ENCODE measurements around the gene ALG12. TPM values are rescaled to one million over a fixed set of nuclear protein-coding genes. Genes with fewer than 3 reads are reported as not detected.
"Not testable (repeated sequence)": the region's sequence is repeated elsewhere in the genome, so short reads cannot be mapped to it uniquely, and the experiment has no call there.

ALG12 gene
- total RNA-seq, 1 donor from 2014 or later, result 25.9 TPM

DNA sequence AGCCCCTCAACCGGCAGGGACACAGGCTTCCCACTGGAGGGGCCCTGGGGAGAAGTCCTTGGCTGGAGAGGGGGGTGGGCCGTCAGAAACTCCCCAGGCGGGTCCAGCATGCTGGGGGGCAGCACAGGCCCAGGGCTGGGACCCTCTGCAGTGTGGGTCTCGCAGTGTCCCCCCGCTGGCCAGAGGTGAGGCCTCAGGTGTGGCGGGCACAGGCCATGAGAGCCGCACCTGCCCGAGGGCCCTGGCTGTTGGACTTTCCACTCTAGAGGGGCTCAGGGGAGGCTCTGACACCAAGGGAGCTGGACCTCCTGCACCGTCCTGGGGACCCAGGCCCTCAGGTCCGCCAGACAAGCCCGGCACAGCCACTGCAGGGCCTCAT, 31.7 kb upstream of the ALG12 start:
- H3K27me3 ChIP-seq (ENCODE audit: low read depth), result no peaks in the 10 kb centered on the region
- ATAC-seq (no peak), DNase-seq (no peak)
- no peaks in the 10 kb centered on the region for H3K9me3 ChIP-seq
- H3K36me3 ChIP-seq, result no peaks in the 10 kb centered on the region
- peak overlapping the region; percentile 94 for H3K27ac ChIP-seq
- intact Hi-C loops (cut with DNase I), result no loop called here
- H3K4me3 ChIP-seq, result no peak overlapping the region
- H3K4me1 ChIP-seq, result peaks cover 54% of the 10 kb centered on the region
- no peak for TF ChIP-seq CTCF (IDR thresholded peaks at IDR 0.05)

GRCh38 chr22:49948958-49949913, 31.0 kb upstream of the ALG12 start:
- H3K27me3 ChIP-seq (ENCODE audit: low read depth), result no peaks in the 10 kb centered on the region
- no peaks in the 10 kb centered on the region for H3K9me3 ChIP-seq
- no peaks in the 10 kb centered on the region for H3K36me3 ChIP-seq
- peaks cover 47% of the 10 kb centered on the region for H3K4me1 ChIP-seq
- peak; percentile 94 for DNase-seq
- peak; percentile 74 to 77 for ATAC-seq
- TF ChIP-seq CTCF (IDR thresholded peaks at IDR 0.05), result no peak
- peak overlapping the region; percentile 53 for H3K4me3 ChIP-seq
- H3K27ac ChIP-seq, result peak overlapping the region; percentile 94
- intact Hi-C loops (cut with DNase I), result no loop called here

GRCh38 chr22:49948116-49948957, 30.1 kb upstream of the ALG12 start:
- DNase-seq (no peak), ATAC-seq (peak; percentile 2 to 17)
- Histone ChIP-seq H3K27ac (peak overlapping the region; percentile 94), H3K4me3 (peak overlapping the region; percentile 53), H3K9me3 (no peaks in the 10 kb centered on the region), H3K36me3 (no peaks in the 10 kb centered on the region), H3K27me3 (ENCODE audit: low read depth) (no peaks in the 10 kb centered on the region), H3K4me1 (peaks cover 38% of the 10 kb centered on the region)
- intact Hi-C loops (cut with DNase I), result no loop called here
- TF ChIP-seq CTCF (IDR thresholded peaks at IDR 0.05), result no peak

- peaks cover 28% of the 10 kb centered on the region for H3K4me1 ChIP-seq
- ATAC-seq, result no peak
- H3K36me3 ChIP-seq, result no peaks in the 10 kb centered on the region
- H3K27ac ChIP-seq, result peak overlapping the region; percentile 94
- no peak for TF ChIP-seq CTCF (IDR thresholded peaks at IDR 0.05)
- no peaks in the 10 kb centered on the region for H3K9me3 ChIP-seq
- peak overlapping the region; percentile 53 for H3K4me3 ChIP-seq
- intact Hi-C loops (cut with DNase I), result no loop called here
- DNase-seq, result no peak
- no peaks in the 10 kb centered on the region for H3K27me3 ChIP-seq (ENCODE audit: low read depth)
Measured at GRCh38 chr22:49947296-49947622, 29.0 kb upstream of the ALG12 start.

- no peak for ATAC-seq
- TF ChIP-seq CTCF (IDR thresholded peaks at IDR 0.05), result no peak
- intact Hi-C loops (cut with DNase I), result no loop called here
- Histone ChIP-seq H3K27me3 (ENCODE audit: low read depth) (no peaks in the 10 kb centered on the region), H3K4me3 (peak overlapping the region; percentile 53), H3K4me1 (peaks cover 22% of the 10 kb centered on the region), H3K27ac (peak overlapping the region; percentile 94), H3K9me3 (no peaks in the 10 kb centered on the region), H3K36me3 (no peaks in the 10 kb centered on the region)
- no peak for DNase-seq
Measured at GRCh38 chr22:49946612-49947295, 28.5 kb upstream of the ALG12 start.

GRCh38 chr22:49945042-49945794, 27.0 kb upstream of the ALG12 start:
- H3K27me3 ChIP-seq (ENCODE audit: low read depth); H3K27ac ChIP-seq; H3K4me3 ChIP-seq; H3K9me3 ChIP-seq; intact Hi-C loops (cut with DNase I); ATAC-seq; H3K36me3 ChIP-seq; DNase-seq: not testable (repeated sequence)
- H3K4me1 ChIP-seq, result peaks cover 18% of the 10 kb centered on the region

Data from lower lobe of right lung (tissue), 2 donors.